ENCODE measurements around the gene LPCAT2.

GRCh38 chr16:55503726-55504550, 4.9 kb upstream of the LPCAT2 start:
- TF ChIP-seq AKAP8 (CRISPR knock-in tag; IDR thresholded peaks at IDR 0.05), result no peak
- no peak for TF ChIP-seq FOXM1 (CRISPR knock-in tag; IDR thresholded peaks at IDR 0.05)
- TF ChIP-seq CTCF (CRISPR knock-in tag; IDR thresholded peaks at IDR 0.05), result no peak
- no peak for TF ChIP-seq JUND (CRISPR knock-in tag; IDR thresholded peaks at IDR 0.05)
- TF ChIP-seq TAF1 (CRISPR knock-in tag; IDR thresholded peaks at IDR 0.05), result no peak
- no peak for TF ChIP-seq TCF7 (IDR thresholded peaks at IDR 0.05; ENCODE audit: low read depth)

All from HepG2 (cell line).